HG03354 (cell line): ENCODE measurements around the gene MALL.
"Not testable (repeated sequence)": the region's sequence is repeated elsewhere in the genome, so short reads cannot be mapped to it uniquely, and the experiment has no call there.

Source experiments
- ATAC-seq: cut with Tn5 transposase; IDR thresholded peaks from one replicate; pipeline ENCODE4 v1.9.1; 2021; ENCODE audit warnings: mild to moderate bottlenecking; ENCODE audit not compliant: unreplicated experiment, poor library complexity, severe bottlenecking

The MALL gene

DNA sequence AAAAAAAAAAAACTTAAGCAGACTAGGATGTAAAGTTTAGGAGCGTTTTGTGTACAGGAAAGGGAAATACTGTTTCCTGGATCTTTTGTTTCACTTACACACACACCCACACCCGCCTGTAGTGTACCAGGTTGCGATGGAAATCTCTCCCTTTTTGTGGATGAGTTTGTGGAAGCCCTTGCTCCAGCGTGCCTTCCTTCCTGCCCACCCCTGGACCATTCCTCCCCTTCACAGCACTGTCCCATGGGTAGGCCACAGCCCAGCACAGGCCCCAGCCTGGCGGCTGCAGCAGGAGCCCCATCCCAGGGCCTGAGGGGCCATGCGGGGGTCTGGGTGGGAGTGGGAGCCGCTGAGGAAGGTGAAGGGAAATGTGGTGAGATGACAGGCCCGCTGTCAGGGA lies 15.1 kb downstream of the MALL start:
- ATAC-seq: no peak

DNA sequence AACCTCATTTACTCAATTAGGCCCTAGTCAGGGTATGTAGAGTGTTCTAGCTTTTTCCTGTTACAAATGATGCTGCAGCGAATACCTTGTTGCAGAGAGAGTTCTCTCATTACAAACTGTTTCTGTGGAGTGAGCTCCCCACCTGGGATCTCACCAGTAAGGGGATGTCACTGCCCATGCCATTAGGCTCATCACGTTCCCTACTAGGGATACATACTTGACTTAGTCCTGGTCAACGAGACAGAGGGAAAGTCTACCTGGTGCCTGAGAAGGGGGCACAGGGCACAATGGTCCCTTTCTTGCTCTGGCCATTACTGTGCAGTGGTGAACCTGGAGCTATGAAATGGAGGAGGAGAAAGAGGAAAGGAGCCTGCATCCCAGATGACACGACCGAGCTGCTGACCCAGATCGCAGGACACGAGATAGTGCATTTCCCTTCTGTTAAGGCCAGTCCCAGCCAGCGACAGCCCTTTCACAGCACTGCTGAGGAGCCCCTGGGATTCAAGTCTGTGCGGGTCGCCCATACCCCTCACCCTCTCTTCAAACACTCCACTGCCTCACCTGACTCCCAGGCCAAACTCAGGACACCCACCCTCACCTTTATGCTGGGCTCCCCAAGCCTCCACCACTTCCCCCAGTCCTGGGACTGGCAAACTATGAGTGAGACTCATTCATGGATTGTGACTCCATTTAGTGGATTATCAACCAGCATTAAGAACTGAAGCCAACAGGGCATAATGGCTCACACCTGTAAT lies 16.0 kb downstream of the MALL start:
- ATAC-seq: no peak

DNA sequence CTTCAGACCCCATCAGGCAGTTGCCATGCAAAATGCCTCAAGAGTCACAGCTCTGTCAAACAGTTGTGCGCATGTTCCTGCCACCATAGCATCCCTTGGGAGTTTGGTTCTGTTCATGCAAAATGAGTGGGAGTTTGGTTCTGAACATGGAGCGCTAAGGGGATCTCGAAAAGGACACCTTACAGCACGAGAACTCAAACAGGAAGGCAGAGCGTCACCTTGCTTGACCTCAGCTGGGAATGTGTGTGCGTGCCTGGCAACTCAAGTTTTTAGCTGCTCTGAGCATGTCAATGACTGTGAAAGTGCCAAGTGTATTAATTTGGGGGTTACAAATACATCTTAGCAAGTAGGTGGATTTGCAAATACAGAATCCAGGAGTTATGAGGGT lies 16.6 kb downstream of the MALL start:
- ATAC-seq: no peak

DNA sequence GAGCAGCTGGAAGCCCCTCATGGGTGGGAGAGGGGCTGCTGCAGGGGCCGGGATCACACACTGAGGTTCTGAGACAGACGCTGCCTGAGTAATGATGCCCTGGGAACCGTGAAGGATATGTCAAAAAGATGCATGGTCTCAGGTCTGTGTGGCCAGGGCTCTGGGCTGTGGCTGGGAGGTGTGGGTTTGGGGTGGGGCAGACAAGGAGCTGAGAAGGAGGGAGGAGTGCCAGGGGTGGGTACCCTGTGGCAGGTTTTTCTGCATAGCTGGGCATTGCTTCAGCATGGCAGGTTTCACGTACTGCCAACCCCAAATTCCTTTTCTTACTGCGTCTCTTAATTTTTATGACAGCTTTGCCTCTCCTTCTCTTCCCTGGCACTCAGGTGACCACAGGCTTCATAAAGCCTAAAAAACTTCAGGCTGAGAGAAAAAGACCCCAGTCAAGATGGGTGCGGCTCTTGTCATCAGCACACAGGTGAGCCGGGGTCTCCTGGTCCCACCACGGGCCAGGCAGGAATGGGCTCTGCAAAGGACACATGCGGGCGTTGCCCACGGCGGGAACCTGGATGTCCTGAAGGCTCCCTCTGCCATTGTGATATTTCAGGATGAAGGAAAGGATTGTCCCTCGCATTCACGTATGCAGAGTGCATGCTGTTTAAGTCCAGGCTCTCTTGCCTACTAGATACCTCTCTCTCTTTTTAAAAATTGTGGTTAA lies 18.0 kb downstream of the MALL start:
- no peak for ATAC-seq

DNA sequence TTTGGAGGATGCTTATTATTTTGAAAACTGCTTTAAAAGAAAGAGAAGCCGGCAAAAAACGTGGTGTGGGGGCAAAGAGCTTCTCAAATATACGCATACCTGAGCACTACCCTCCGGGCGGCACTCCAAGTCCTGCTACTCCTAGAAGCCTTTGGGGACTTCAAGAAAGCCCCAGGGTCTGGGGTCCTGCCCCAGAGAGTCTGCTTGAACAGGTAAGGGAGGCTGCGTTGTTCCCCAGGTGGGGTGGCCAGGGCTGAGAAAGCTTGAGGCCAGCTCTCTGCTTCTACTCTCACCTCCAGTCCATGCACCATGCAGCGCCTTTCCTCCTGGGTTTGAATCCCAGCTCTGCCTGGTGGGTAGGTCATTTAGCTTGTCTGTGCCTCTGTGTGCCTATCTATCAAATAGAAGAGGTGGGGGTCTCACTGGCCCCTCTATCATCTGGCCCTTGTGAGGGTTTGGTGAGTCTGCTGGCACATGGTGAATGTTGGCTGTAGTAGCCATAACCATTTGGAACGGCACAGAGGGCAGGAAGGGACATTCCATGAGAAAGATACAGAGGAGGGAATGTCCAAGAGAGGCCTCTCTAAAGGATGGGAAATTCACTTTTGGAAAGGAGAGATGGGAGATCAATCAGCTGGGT lies 19.5 kb downstream of the MALL start:
- ATAC-seq: no peak

DNA sequence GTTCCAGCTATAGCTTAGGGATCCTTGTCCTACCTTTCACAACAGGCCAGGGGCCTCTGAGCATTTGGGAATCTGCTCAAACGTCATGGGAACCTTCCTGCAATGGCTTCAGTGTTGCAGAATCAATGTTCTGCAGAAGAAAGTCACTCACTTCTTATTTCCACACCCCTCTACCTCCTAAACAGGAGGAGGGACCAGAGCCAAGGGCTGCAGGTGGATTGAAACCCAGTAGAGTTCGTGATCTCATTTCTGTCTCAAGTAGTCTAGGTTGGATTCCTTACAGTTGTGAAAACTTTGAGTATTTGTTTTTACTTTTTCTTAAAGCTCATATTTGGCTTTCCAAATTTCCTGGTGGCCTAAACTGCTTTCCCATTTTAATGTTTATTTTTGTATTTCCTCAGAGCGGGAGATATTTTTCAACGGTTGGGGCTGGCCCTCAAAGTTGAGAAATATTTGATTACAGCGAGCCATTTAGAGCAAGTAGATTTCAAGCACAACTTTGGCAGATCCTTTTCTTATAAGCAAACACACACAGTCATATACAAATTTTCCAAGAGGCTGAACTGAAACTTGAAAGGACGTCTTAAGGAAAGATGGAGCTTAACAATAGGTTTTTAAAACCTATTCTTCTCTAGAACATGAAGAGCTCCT lies 20.6 kb downstream of the MALL start:
- not testable (repeated sequence) for ATAC-seq

DNA sequence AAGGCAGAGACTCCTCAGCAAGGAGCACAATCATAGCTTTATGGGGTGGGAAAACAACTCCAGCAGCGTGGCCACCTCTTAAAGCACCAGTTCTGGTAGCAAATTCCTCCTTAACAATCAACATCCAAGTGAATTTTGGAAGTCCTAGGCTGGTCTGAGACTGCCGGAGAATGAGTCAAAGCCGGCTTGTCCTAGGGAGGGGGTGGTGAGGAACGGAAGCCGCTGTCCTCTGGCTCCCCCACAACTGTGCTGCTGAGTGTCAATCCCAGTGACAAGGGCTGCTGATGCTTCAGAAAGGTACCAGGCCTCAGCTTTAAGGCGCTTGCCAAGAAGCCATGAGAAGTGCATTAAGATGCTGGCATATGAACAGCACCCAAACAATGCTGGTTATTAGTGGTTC lies 21.7 kb downstream of the MALL start:
- ATAC-seq: not testable (repeated sequence)

DNA sequence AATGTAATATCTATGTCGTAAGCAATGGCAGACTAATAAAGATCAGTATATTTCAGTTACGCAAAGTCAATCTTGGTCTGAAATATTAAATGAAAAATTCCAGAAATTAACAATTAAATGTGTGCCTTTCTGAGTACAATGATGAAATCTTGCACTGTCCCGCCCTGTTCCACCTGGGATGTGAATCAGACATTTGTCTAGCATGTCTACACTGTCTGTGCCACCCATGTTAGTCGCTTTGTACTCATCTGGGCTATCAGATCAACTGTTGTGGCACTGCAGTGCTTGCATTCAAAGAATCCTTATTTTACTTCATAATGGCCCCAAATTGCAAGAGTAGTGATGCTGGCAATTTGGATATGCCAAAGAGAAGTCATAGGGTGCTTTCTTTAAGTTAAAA lies 25.5 kb downstream of the MALL start:
- ATAC-seq: not testable (repeated sequence)

DNA sequence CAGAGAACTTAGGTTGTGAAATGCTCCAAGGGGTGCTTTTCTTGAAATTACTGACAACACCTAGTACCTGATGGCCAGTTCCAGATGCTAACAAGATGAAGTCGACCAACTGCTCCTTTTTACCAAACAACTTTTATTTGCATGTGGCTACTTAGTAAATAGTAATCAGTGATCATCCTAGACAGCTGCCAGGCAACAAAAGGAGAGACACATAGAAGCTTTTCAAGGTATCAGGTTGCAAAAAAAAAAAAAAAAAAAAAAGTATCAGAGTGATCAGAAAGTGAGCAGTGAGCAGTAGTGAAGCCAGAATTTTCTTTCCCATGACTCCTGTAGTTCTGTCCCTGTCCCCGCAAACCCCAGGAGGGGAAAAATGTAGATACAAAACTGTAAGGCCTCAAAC lies 31.9 kb downstream of the MALL start:
- ATAC-seq: not testable (repeated sequence)

DNA sequence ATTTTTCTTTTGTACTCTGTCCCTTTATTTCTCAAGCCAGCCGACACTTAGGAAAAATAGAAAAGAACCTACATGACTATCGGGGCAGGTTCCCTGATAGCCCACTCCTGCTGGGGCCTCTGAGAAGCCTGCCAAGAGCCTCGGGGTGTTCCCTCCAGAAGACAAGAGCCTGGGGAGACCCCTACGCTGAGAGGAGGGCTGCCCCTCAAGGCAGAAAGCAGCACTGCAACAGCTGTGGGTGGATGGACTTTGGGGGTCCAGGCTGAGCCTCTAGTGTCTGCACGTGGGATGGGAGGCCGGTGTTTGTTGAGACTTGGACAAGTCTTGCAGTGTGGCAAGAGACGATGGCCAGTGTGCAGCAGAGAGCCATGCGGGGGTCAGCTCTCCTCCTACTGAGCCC lies 32.5 kb downstream of the MALL start:
- not testable (repeated sequence) for ATAC-seq

DNA sequence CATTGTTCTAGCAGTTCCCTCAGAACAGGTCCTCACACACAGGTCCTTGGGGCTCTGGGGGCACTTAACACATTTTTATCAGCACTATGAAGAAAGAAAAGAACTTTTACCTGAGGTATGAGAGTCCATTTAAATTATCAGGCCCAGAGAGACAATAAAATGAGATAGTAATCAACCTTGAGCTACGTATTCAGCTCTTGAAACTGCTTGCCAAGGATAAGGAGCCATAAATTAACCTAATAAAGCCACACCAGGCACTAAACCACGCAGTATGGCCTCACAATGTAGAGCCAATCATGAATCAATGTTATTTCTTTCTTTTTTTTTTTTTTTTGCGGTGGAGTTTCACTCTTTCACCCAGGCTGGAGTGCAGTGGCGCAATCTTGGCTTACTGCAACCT lies 37.5 kb downstream of the MALL start:
- not testable (repeated sequence) for ATAC-seq

DNA sequence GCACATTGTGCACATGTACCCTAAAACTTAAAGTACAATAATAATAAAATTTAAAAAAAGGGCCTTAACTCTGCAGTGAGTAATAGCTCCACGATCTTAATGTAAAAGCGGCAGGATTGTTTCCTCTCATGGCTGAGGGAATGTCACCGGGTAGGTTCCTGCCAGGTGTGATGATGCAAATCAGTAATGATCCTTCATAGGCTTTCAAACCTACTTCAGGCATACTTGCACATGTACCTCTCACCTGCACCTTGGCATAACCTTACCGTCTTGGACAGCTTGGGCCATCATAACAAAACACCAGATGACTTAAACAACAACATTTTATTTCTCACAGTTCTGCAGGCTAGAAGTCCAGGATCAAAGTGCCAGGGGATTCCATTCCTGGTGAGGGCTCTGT lies 39.7 kb downstream of the MALL start:
- ATAC-seq: not testable (repeated sequence)

DNA sequence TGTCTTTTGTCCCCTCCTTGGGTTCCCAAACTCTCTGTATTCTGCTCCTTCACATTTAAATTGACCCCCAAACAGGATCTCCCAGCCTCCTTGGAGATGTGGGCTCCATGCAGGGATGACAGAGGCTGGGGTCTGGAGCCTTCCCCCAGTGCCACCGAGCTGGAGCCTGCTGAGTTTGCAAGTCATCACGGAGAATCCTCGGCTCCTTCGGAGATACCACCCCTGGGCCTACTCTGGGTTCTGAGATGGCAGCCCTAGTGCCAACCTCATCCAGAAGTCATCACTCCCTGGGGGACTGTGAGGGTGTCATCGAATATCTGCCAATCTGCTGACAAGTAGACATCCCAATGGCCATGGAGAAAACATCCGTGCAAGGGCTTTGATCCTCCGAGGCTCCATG lies 45.8 kb downstream of the MALL start:
- not testable (repeated sequence) for ATAC-seq

DNA sequence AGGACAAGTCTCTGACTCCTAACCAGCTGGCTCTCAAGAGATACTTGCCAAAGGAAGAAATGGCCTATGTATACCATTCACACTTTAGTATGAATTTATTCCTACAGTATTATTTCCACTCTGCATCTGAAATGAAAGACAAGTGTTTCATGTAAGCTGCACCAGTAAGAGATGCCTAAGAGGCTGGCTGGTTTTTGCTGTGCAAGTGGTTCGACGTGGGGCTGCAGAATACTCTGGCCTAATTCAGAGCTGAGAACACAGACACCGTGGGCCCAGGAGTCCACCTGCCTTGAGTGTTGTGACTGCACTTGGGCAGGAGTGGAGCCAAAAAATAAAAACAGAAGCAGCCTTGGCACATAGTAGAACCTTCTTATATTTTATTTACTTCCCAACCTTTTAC lies 47.5 kb downstream of the MALL start:
- ATAC-seq: not testable (repeated sequence)

DNA sequence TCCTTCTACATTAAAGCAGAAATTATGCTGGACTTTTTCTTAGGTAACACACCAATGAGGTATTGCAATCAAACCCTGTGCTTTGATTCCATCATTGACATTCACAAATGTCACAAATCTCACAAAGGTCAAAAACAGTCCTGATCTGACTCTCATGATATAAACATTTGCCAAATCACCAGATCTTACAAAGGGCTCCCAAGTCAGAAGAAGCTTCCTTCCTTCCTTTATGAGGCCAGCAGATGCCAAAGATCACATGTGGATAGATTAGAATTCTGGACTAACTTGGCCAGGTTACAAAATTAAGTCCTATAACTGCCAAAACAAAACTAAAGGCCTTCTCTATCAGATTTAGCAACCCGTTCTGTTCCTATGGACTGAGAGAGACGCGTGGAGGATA lies 53.3 kb downstream of the MALL start:
- not testable (repeated sequence) for ATAC-seq

DNA sequence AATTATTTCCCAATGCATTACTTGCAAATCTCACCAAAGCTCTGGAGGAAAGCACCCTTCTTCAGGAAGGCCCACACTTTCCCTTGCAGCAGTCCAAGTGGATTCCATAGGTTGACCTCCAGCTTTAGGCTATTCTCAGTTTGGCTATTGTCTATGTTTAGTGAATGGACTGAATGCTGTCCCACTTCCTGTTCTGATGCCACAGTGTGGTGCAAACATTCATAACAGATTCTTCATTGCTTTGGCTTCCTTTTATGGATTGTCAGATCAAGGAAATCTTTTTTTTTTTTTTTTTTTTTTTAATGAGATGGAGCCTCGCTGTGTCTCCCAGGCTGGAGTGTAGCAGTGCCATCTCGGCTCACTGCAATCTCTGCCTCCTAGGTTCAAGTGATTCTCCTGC lies 55.1 kb downstream of the MALL start:
- ATAC-seq: not testable (repeated sequence)

DNA sequence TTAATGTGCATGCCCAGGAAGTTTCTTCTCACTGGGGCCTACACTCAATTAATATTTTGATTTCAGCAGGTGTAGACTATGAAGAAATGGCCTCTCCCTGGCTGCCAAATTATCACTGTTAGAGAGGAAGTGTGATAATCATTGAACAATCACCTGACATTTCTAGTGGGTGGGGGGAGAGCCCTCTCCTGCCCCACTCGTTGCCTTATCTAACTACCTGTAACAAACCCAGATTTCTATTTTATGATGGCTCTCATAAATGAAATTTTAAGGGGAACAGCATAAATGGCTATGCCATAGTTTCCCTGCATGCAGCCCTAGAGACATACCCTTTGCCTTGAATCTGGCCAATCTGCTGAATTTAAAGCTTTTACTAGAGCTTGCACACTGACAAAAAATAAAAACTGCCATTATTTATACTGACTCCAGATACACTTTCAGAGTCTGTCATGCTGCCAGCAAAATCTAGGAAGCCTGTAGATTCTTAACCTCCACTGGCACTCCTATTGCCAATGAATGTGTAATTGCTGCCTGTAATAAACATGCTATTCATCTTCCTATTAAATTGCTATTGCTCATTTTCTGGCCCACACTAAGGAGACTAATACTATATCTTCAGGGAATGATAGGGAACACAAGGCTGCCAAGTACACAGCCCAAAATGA lies 55.8 kb downstream of the MALL start:
- ATAC-seq: not testable (repeated sequence)

DNA sequence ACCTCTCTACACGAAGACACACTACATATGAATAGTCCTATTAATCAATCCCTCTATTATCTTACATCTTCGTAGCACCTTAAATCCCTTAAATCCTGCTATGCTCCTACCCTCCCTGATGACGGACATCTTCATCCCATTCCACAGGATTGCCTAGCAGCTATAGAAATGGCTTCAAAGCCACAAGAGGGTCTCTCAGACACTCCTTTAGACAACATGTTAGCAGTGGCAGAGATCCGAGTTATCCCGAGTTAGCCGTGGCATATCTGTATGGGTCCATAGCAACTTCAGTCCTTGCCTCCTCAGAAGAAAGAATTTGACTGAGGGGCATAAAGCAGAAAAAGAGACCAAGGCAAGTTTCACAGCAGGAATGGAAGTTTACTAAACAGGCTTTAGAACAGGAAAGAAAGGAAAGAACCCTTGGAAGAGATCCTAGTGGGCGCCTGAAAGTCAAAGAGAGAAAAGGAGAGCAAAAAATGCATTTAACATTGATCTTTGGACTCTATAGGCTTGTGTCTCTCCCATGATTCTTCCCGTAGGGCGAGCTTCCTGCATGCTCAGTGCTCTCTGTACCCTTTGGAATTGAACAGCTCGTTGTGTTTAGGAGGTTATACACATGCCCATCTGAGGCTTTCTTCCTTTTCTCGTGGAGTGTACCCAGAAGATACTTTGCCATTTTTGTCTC lies 56.5 kb downstream of the MALL start:
- ATAC-seq: not testable (repeated sequence)

DNA sequence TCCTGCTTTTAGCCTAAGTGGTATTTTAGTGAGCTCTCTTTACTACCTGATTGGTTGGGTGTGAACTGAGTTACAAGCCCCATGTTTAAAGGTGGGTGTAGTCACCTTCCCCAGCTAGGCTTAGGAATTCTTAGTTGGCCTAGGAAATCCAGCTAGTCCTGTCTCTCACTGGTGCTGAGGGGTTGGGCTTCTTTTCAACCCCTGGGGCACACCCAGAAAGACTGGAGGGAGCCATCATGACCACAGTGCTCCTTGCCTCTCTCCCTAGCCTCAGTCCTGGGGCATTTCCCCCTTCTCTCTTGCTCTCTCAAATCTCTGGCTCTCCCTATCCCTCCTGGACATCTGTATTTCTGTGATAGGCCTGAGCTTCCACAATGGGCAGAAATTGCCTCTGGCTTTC lies 57.6 kb downstream of the MALL start:
- ATAC-seq: not testable (repeated sequence)
